ENCODE measurements around the gene ATP2A3.

The ATP2A3 gene

GRCh38 chr17:3990386-3991127 is 26.3 kb upstream of the ATP2A3 start:
- DNase-seq = no peak

GRCh38 chr17:3989041-3989886 is 25.0 kb upstream of the ATP2A3 start:
- no peak for DNase-seq

- DNase-seq = no peak
These were observed 24.2 kb upstream of the ATP2A3 start for GRCh38 chr17:3988297-3989040.

- no peak for DNase-seq
These were observed 22.7 kb upstream of the ATP2A3 start for GRCh38 chr17:3986939-3987335.

- DNase-seq = no peak
These were observed 22.2 kb upstream of the ATP2A3 start for GRCh38 chr17:3986270-3986938.

GRCh38 chr17:3985846-3986245 is 21.6 kb upstream of the ATP2A3 start:
- no peak for DNase-seq

- DNase-seq = no peak
These were observed 19.6 kb upstream of the ATP2A3 start for GRCh38 chr17:3983606-3984484.

- no peak for DNase-seq
These were observed 18.3 kb upstream of the ATP2A3 start for GRCh38 chr17:3982541-3983017.

- no peak for DNase-seq
These were observed 17.9 kb upstream of the ATP2A3 start for GRCh38 chr17:3982113-3982512.

GRCh38 chr17:3981455-3981854 is 17.2 kb upstream of the ATP2A3 start:
- no peak for DNase-seq

- DNase-seq = no peak
These were observed 16.3 kb upstream of the ATP2A3 start for GRCh38 chr17:3980381-3981014.

- DNase-seq = no peak
These were observed 15.0 kb upstream of the ATP2A3 start for GRCh38 chr17:3979290-3979611.

- DNase-seq = no peak
These were observed 14.4 kb upstream of the ATP2A3 start for GRCh38 chr17:3978421-3979289.

GRCh38 chr17:3977387-3977786 is 13.2 kb upstream of the ATP2A3 start:
- no peak for DNase-seq

- no peak for DNase-seq
These were observed 12.5 kb upstream of the ATP2A3 start for GRCh38 chr17:3976675-3977171.

GRCh38 chr17:3974980-3975379 is 10.7 kb upstream of the ATP2A3 start:
- DNase-seq = no peak

- DNase-seq = peak; percentile 94
These were observed 10.0 kb upstream of the ATP2A3 start for GRCh38 chr17:3974138-3974687.

- DNase-seq = peak; percentile 29
These were observed 9.4 kb upstream of the ATP2A3 start for GRCh38 chr17:3973495-3974137.

- DNase-seq = no peak
These were observed 8.7 kb upstream of the ATP2A3 start for GRCh38 chr17:3972931-3973330.

All from hematopoietic multipotent progenitor cell treated with erythropoietin and hydrocortisone succinate and interleukin-3 and kit ligand, for 8 days (in vitro differentiated cells).